Body of pancreas (tissue), 4 donors: ENCODE results near the gene C4orf51. TPM values are rescaled to one million over a fixed set of nuclear protein-coding genes. Genes with fewer than 3 reads are reported as not detected.

Experiments used
- ATAC-seq: fragments of 150-250 bp; one replicate; pipeline ENCODE4 v1.9.1; 2016
- DNase-seq, 4 donors: peaks; one replicate each; pipeline ENCODE4 v3.0.0-alpha.2; 2019
- H3K27ac ChIP-seq, 4 donors: fragments of 200-600 bp; sonication (generic); 1 replicate in 3 of 4; 2 replicates in 1 of 4; pipeline versions ENCODE4 v1.5.1 to v1.6.1; 2016 to 2019; ENCODE audit warnings: mild to moderate bottlenecking in 1 of 4, mixed read lengths in 1 of 4, moderate library complexity in 1 of 4
- H3K27me3 ChIP-seq, 2 donors: fragments of 200-600 bp; sonication (generic); one replicate each; pipeline ENCODE4 v1.6.0; 2016; ENCODE audit warnings: mild to moderate bottlenecking in 1 of 2
- H3K36me3 ChIP-seq, 2 donors: fragments of 200-600 bp; sonication (generic); replicated peaks in 1 of 2; 2 replicates each; pipeline ENCODE4 v1.5.1; 2016; ENCODE audit warnings: low read depth in 2 of 2; ENCODE audit not compliant: insufficient read depth in 1 of 2
- H3K4me1 ChIP-seq: fragments of 200-600 bp; sonication (generic); one replicate; pipeline ENCODE4 v1.6.0; 2016
- H3K4me3 ChIP-seq, 2 donors: fragments of 200-600 bp; sonication (generic); 1 replicate in 1 of 2; 2 replicates in 1 of 2; pipeline ENCODE4 v1.5.1; 2016 to 2019
- H3K9me3 ChIP-seq, 3 donors: fragments of 200-600 bp; sonication (generic); 1 replicate in 2 of 3; 2 replicates in 1 of 3; pipeline ENCODE4 v1.5.1; 2016
- POLR2A ChIP-seq, 3 donors: fragments of 450-650 bp; IDR thresholded peaks; one replicate each; pipeline ENCODE4 v1.6.1; 2016; ENCODE audit warnings: antibody characterized with exemption in 3 of 3, mild to moderate bottlenecking in 2 of 3
- WGBS, 2 donors: methylation state at CpG; one replicate each; pipeline ENCODE4 v1.1.5; 2017; 5-methylcytosine and 5-hydroxymethylcytosine counted together
- intact Hi-C: fragments of 100-400 bp; cut with DNase I; formaldehyde crosslinking; loops from one replicate; pipeline ENCODE4 v1.15.1; 2023
- total RNA-seq, 2 donors: library from RNA; depleted of rRNA; stranded (reverse); fragments of >200 nt; gene quantifications; one replicate each; pipeline ENCODE4 v1.1.0, GENCODE V29; 2016
- TF ChIP-seq, protein P1 (sequence below), 7 experiments: fragments of 450-650 bp in 4 of 7; fragments of 200-600 bp in 3 of 7; sonication (generic) in 3 of 7; IDR thresholded peaks; one replicate each; pipeline ENCODE4 v1.5.1; 2016 to 2019; ENCODE audit warnings: antibody characterized with exemption in 7 of 7

Gene C4orf51
- total RNA-seq, 2 donors from 2014 or later: not detected

GRCh38 chr4:145694929-145695328 is 15.0 kb downstream of the C4orf51 start:
- no peak for TF ChIP-seq POLR2A (IDR thresholded peaks at IDR 0.05)
- TF ChIP-seq, protein P1, sequence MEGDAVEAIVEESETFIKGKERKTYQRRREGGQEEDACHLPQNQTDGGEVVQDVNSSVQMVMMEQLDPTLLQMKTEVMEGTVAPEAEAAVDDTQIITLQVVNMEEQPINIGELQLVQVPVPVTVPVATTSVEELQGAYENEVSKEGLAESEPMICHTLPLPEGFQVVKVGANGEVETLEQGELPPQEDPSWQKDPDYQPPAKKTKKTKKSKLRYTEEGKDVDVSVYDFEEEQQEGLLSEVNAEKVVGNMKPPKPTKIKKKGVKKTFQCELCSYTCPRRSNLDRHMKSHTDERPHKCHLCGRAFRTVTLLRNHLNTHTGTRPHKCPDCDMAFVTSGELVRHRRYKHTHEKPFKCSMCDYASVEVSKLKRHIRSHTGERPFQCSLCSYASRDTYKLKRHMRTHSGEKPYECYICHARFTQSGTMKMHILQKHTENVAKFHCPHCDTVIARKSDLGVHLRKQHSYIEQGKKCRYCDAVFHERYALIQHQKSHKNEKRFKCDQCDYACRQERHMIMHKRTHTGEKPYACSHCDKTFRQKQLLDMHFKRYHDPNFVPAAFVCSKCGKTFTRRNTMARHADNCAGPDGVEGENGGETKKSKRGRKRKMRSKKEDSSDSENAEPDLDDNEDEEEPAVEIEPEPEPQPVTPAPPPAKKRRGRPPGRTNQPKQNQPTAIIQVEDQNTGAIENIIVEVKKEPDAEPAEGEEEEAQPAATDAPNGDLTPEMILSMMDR (IDR thresholded peaks at IDR 0.05): no peak
- intact Hi-C loops: no loop called here
- Histone ChIP-seq H3K27me3 (no peaks in the 10 kb centered on the region), H3K36me3 (no peaks in the 10 kb centered on the region), H3K9me3 (no peaks in the 10 kb centered on the region), H3K27ac (no peak overlapping the region), H3K4me1 (no peaks in the 10 kb centered on the region), H3K4me3 (no peak overlapping the region)
- DNase-seq: no peak
- 19 to 30% methylated on average over 2 of the region's 2 CpGs for WGBS, 2 donors
- ATAC-seq: no peak

GRCh38 chr4:145697332-145697731 is 17.4 kb downstream of the C4orf51 start:
- H3K36me3 ChIP-seq: no peaks in the 10 kb centered on the region
- intact Hi-C loops: no loop called here
- no peaks in the 10 kb centered on the region for H3K4me1 ChIP-seq
- no peak overlapping the region for H3K4me3 ChIP-seq
- ATAC-seq (no peak), DNase-seq (no peak)
- no peak overlapping the region for H3K27ac ChIP-seq
- no peaks in the 10 kb centered on the region for H3K9me3 ChIP-seq
- H3K27me3 ChIP-seq: no peaks in the 10 kb centered on the region
- TF ChIP-seq, protein P1 (IDR thresholded peaks at IDR 0.05): no peak
- no peak for TF ChIP-seq POLR2A (IDR thresholded peaks at IDR 0.05)
- WGBS, 2 donors: 86 to 94% methylated on average over 2 of the region's 2 CpGs

- Histone ChIP-seq H3K27me3 (no peaks in the 10 kb centered on the region), H3K4me1 (peaks cover 2% of the 10 kb centered on the region), H3K4me3 (no peak overlapping the region), H3K9me3 (no peaks in the 10 kb centered on the region), H3K27ac (no peak overlapping the region), H3K36me3 (no peaks in the 10 kb centered on the region)
- DNase-seq: no peak
- intact Hi-C loops: no loop called here
- no peak for TF ChIP-seq POLR2A (IDR thresholded peaks at IDR 0.05)
- TF ChIP-seq, protein P1 (IDR thresholded peaks at IDR 0.05): no peak
- ATAC-seq: no peak
- 91 to 93% methylated on average over 2 of the region's 2 CpGs for WGBS, 2 donors
Measured at GRCh38 chr4:145698507-145698906, 18.6 kb downstream of the C4orf51 start.

DNA sequence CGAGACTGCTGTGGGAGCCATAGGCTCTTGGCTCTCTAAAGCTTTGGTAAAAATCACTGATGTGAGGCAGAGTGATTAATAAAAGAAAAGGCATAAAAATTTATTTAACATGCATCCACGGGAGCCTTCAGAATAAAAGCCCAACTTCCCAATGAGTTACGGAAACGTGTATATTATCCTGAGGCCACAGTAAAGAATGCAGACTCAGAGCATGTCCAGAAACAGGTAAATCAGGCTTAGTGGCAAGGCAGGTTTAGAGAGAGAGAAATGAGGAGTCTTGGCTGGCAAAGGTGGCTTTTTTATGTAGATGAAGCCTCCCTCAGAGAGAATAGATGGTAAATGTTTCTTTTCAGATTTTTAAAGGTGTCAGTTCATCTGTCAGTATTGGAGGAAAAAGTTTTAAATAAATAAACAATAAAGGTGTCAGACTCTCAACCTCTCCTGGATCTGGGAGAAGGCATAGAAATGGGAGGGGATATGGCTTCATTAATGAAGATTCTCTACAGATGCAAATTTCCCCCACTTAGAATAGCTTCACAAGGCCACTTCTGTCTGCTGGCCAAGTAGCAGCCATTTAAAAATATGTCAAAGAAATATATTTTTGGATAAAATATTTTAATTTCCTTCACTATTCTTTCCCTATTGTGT is 24.0 kb downstream of the C4orf51 start:
- Histone ChIP-seq H3K27ac (no peak overlapping the region), H3K27me3 (no peaks in the 10 kb centered on the region), H3K4me3 (no peak overlapping the region), H3K36me3 (no peaks in the 10 kb centered on the region), H3K9me3 (no peaks in the 10 kb centered on the region), H3K4me1 (peaks cover 4% of the 10 kb centered on the region)
- no peak for ATAC-seq
- TF ChIP-seq POLR2A (IDR thresholded peaks at IDR 0.05): no peak
- TF ChIP-seq, protein P1 (IDR thresholded peaks at IDR 0.05): no peak
- intact Hi-C loops: no loop called here
- 58 to 67% methylated on average over 4 of the region's 4 CpGs for WGBS, 2 donors
- no peak for DNase-seq

DNA sequence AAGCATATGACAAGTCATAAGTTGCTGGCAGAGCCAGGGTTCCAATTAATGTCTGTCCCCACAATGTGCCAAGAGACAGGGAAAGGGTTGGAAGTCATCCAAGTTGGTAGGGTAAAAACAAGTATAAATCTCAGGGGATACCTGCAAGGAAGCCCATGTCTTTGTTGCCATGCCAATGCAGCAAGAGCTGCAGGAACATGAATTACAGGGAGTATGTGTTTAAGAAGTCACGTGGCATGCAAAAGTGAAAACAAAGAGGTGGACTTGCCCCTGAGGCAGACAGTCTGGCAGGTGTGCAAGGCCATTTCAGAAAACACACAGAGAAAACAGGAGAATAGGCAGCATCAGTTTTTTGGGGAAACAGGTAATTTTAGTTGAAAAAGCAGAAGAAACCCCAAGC is 29.4 kb downstream of the C4orf51 start:
- ATAC-seq (peak; percentile 64), DNase-seq (peak in 3 of 4 donors; percentile 23 to 56 (median 23))
- WGBS, 2 donors: 36 to 54% methylated on average over 1 of the region's 1 CpG
- Histone ChIP-seq H3K36me3 (no peaks in the 10 kb centered on the region), H3K27ac (no peak overlapping the region), H3K9me3 (no peaks in the 10 kb centered on the region), H3K4me3 (no peak overlapping the region), H3K27me3 (no peaks in the 10 kb centered on the region), H3K4me1 (no peaks in the 10 kb centered on the region)
- intact Hi-C loops: no loop called here
- TF ChIP-seq POLR2A (IDR thresholded peaks at IDR 0.05): no peak
- TF ChIP-seq, protein P1 (IDR thresholded peaks at IDR 0.05): no peak
